Stimulated activated naive CD8-positive, alpha-beta T cell treated with anti-CD3 and anti-CD28 coated beads, Interleukin-15, Interleukin-2, amounts not matched to agents 100 ng/mL and 50 ng/mL, for 24 hours (primary cell): ENCODE measurements around the gene F13A1.

Experiments
- H3K27ac Mint-ChIP-seq: one replicate; pipeline ENCODE4 v1.8.0; 2021; ENCODE audit warnings: mild to moderate bottlenecking, mixed read lengths
- H3K27me3 Mint-ChIP-seq: one replicate; pipeline ENCODE4 v1.8.0; 2021; ENCODE audit warnings: mixed read lengths
- H3K36me3 Mint-ChIP-seq: one replicate; pipeline ENCODE4 v1.8.0; 2021; ENCODE audit warnings: low read depth, mixed read lengths
- H3K4me1 Mint-ChIP-seq: one replicate; pipeline ENCODE4 v1.8.0; 2021; ENCODE audit warnings: low read depth, mixed read lengths
- H3K4me3 Mint-ChIP-seq: one replicate; pipeline ENCODE4 v1.8.0; 2021; ENCODE audit warnings: mild to moderate bottlenecking, mixed read lengths
- H3K9me3 Mint-ChIP-seq: one replicate; pipeline ENCODE4 v1.8.0; 2021; ENCODE audit warnings: mixed read lengths

Gene F13A1

DNA sequence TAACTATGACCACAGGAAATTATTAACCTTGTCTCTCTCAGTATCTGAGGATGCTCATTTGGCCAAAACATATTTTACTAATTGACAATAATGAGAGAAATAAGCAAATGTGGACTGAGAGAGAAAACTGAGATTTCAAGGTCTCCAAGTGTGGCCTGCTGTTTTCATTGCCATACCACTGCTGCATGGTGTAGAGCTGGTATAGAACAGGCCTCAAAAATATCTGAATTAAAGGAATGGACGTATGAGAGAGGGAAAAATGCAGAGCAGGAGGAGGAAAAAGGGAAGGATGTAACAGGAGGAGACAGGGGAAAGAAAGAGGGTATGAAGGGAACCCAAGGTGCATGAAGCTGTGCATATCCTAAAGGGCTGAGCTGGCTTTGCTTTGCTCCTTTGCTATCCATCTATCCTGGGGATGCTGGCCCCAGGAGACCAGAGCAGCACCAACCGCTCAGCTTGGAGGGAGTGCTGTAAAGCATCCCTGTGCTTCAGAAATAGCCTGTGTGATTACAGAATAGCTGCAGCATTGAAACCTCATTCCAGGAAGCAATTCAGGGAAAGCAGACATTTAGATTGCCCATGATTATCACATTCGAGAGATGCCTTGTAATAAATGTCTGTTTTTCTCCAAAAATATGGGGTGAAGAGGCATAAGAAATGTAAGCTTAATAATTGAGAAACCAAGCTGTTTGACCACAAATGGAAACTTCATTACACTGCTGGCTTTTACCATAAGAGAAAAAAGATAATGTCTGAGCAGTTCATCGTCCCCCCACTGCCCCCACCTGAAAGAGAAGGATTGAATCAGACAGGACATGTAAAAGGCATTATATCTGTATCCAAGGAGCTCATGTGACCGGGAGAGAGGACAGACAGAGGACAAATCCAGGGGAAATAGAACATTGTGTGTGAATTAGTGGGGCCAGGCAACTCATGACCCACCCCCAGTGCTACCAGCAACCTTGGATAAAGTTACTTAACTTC is 80.6 kb downstream of the F13A1 start:
- Mint-ChIP-seq H3K27me3 (peaks cover 40% of the 10 kb centered on the region), H3K9me3 (no peaks in the 10 kb centered on the region), H3K4me3 (no peak overlapping the region), H3K36me3 (no peaks in the 10 kb centered on the region), H3K27ac (no peak overlapping the region), H3K4me1 (no peaks in the 10 kb centered on the region)

DNA sequence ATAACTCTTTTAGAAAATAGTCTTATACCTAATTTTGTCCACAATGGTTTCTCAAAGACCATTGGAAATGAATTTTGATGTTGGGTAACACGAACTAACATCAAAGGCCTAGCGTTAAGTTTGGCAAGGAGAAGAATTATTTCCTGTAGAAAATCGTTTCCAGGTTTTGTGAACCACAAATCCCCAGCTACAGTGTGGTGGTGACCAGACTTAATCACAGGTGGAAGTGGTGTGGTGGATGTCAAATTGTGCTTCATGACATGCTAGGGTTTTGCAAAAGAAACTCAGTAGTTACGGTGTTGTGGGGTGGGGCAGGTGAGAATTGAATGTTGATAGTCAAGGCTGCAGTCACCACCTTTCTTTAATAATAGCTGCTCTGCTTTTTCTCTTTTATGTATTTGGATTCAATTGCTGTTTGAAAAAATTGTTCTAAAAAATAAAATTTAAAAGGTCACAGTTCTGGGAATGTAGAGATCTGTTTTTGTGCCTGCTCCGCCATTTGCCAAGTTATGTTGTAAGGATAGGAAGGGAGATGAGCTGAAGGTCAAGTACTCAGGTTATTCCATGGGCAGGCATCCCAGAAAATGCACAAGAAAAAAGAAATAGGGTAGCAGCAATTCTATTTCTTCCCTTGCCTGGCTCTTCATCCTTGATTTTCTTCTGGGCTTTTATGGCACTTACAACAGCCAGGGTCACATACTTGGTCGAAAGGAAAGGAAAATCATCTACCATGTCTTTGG is 83.6 kb downstream of the F13A1 start:
- no peak overlapping the region for H3K4me3 Mint-ChIP-seq
- H3K4me1 Mint-ChIP-seq, result no peaks in the 10 kb centered on the region
- H3K36me3 Mint-ChIP-seq, result no peaks in the 10 kb centered on the region
- H3K9me3 Mint-ChIP-seq, result peaks cover 2% of the 10 kb centered on the region
- no peak overlapping the region for H3K27ac Mint-ChIP-seq
- peaks cover 45% of the 10 kb centered on the region for H3K27me3 Mint-ChIP-seq

DNA sequence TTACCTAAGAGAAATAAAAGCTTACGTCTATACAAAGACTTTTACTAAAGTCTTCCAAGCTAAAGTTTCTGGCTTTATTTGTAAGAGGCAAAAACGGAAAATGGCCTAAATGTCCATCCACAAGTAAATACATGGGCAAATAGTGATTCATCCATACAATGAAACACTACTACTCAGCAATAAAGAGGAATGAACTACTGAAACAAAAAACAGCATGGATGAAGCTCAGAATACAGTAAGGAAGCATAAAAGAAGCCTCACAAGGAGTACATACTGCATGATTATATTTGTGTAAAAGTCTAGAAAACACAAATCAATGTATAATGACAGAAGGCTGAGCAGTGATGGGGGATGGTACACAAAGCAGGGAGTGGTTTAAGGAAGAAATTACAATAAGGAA is 84.7 kb downstream of the F13A1 start:
- Mint-ChIP-seq H3K4me3 (no peak overlapping the region), H3K27me3 (peaks cover 51% of the 10 kb centered on the region), H3K4me1 (no peaks in the 10 kb centered on the region), H3K9me3 (peaks cover 6% of the 10 kb centered on the region), H3K36me3 (no peaks in the 10 kb centered on the region), H3K27ac (no peak overlapping the region)

DNA sequence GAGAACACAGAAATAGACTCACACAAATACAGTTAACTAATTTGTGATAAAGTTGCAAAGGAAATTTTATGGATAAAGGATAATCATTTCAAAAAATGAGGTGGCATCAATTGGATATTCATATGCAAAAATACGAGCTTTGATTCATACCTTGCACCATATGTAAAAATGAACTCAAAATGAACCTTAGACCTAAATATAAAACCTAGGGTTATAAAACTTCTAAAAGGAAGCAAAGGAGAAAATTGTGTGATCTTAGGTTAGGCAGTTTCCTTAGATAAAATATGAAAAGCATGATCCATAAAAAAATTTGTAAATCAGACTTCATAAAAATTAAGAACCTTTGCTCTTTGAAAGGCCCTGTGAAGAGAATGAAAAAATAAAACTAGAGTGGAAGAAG is 85.5 kb downstream of the F13A1 start:
- peaks cover 49% of the 10 kb centered on the region for H3K27me3 Mint-ChIP-seq
- no peaks in the 10 kb centered on the region for H3K36me3 Mint-ChIP-seq
- H3K27ac Mint-ChIP-seq, result no peak overlapping the region
- H3K4me3 Mint-ChIP-seq, result no peak overlapping the region
- H3K9me3 Mint-ChIP-seq, result peaks cover 6% of the 10 kb centered on the region
- H3K4me1 Mint-ChIP-seq, result no peaks in the 10 kb centered on the region

DNA sequence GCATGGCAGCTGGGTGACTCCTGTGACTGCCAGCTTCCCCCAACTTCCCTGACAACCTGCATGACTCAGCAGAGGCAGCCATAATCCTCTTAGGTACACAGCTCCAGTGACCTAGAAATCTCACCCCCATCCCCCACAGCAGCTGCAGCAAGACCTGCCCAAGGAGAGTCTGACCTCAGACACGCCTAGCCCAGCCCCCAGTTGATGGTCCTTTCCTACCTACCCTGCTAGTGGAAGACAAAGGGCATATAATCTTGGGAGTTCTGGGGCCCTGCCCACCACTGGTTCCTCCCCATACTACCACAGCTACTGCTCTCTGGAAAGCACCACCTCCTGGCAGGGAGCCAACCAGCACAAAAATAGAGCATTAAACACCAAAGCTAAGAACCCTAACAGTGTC is 90.2 kb downstream of the F13A1 start:
- Mint-ChIP-seq H3K4me3 (no peak overlapping the region), H3K27me3 (peaks cover 67% of the 10 kb centered on the region), H3K9me3 (peaks cover 6% of the 10 kb centered on the region), H3K4me1 (no peaks in the 10 kb centered on the region), H3K36me3 (no peaks in the 10 kb centered on the region), H3K27ac (no peak overlapping the region)

DNA sequence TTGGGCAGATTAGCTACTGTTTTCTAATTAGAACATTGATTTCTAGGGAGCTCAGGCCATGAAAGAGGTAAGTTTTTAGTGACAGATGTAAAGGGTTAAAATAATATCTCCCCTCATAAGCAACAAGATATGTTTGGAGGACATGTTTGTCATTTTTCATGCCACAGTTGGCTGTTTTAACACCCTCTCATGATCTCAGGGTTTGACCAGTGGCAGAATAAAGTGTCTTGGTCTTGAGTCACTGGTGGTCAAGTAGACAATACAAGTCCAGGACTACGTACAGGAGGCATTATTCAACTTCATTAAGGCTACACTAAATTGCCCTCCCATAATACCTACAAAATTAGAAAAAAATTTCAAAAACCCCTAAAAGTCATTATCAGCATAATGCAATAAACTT is 92.6 kb downstream of the F13A1 start:
- no peaks in the 10 kb centered on the region for H3K36me3 Mint-ChIP-seq
- H3K9me3 Mint-ChIP-seq, result peaks cover 6% of the 10 kb centered on the region
- no peaks in the 10 kb centered on the region for H3K4me1 Mint-ChIP-seq
- no peak overlapping the region for H3K4me3 Mint-ChIP-seq
- peaks cover 72% of the 10 kb centered on the region for H3K27me3 Mint-ChIP-seq
- H3K27ac Mint-ChIP-seq, result no peak overlapping the region

DNA sequence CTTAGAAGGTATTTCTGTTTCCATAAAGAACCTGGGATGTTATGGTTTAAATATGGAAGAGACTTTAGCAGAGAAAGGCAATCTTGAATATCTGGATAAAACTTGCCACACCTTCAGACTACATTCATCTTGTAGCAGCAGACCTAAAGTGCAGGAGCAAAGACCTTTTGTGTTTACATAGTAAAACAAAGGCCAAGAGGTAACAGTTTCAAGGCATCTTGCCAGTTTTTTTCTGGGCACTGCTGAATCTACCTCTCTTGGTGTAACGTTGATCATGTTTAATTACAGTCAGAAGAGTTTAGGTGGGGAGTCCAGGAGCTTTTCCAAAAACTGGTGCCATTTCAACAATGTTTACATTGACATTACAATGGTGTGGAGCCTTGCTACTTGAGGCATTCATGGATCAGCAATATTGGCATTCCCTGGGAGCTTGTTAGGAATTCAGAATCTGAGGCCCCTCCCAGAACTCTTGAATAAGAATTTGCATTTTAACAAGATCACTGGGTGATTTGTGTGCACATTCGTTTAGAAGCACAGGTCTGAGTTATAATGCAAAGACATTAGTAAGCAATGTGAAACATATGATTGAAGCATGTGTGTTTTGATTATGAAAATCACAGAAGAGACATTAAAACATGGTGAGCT is 94.5 kb downstream of the F13A1 start:
- Mint-ChIP-seq H3K4me1 (no peaks in the 10 kb centered on the region), H3K27me3 (peaks cover 66% of the 10 kb centered on the region), H3K36me3 (no peaks in the 10 kb centered on the region), H3K27ac (no peak overlapping the region), H3K4me3 (no peak overlapping the region), H3K9me3 (no peaks in the 10 kb centered on the region)

DNA sequence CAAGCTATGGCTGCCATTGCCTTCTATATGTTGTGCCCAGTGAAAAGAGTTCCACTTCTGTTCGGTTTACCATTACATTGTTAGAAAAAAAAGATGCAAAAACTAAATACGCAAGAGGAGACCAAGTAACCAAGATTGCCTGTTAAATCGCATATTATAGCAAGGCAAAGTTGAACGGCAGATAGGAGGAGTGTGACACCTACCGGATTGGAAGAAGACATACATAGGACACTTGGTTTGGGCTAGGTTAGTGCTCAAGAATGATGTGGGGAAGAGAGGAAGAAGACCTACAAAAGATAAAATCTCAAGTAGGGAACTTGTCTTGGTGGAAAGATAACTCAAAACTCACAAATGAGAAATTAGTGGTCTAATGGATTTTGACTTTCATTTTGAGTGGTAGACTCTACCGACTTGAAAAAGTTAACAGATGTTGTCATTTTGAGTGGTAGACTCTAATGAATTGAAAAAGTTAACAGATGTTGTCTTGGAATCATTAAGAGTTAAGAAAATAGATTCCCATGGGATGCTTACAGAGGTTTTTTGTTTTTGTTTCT is 95.5 kb downstream of the F13A1 start:
- Mint-ChIP-seq H3K27ac (no peak overlapping the region), H3K36me3 (no peaks in the 10 kb centered on the region), H3K4me1 (no peaks in the 10 kb centered on the region), H3K9me3 (no peaks in the 10 kb centered on the region), H3K27me3 (peaks cover 69% of the 10 kb centered on the region), H3K4me3 (no peak overlapping the region)

DNA sequence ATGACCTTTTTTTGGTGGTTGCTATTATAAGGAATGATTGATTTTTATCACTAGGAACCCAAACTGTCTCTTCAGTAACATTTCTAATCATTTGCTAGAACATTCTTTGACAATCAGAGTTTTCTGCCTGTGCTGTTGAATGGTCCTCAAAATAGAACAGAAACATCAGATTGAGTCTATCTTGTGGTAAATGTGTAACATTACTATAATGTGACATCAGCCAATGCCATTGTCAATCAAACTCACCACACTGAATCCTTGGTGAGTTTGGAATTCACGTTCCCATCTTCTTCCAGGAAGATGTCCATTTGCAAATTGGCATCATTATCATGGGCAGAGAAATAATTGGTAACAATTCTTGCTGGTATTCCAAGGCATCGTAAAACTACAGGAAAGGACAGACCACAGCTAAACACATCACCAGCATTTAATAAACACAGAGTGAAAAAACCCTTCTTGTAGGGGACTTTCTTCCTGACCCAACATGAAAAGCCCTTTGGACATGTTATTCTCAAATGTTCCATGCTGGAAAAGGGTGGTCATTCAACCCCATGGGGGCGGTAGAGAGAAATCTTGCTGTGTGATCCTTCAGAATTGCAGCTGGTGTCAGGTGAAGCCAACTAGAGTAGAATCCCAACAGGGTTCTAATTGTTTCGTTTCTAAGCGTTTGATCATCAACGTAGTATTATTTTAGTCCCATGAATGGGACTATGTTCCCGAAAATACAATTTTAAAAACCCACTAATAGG is 98.5 kb downstream of the F13A1 start:
- Mint-ChIP-seq H3K4me1 (no peaks in the 10 kb centered on the region), H3K4me3 (no peak overlapping the region), H3K9me3 (no peaks in the 10 kb centered on the region), H3K36me3 (no peaks in the 10 kb centered on the region), H3K27me3 (peaks cover 52% of the 10 kb centered on the region), H3K27ac (no peak overlapping the region)

DNA sequence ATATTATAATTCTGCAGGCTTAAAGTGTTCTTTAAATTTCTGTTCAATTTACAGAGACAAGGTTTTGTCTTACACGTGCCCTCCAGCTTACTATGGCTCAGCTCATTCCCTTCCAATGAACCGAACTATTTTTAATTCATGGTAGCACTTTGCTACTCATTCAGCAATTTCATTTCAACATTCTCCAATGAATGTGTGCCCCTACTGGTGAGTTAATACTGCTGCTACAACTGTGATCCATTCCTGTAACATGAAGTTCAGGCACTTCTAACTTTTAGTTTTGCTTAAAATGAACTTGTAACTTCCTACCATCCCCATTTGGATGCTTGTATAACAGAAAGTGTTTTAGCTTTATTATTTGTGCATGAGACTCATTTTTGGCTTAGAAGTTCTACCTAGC is 99.7 kb downstream of the F13A1 start:
- no peak overlapping the region for H3K27ac Mint-ChIP-seq
- peaks cover 41% of the 10 kb centered on the region for H3K27me3 Mint-ChIP-seq
- no peaks in the 10 kb centered on the region for H3K36me3 Mint-ChIP-seq
- no peaks in the 10 kb centered on the region for H3K4me1 Mint-ChIP-seq
- H3K9me3 Mint-ChIP-seq, result no peaks in the 10 kb centered on the region
- H3K4me3 Mint-ChIP-seq, result no peak overlapping the region

DNA sequence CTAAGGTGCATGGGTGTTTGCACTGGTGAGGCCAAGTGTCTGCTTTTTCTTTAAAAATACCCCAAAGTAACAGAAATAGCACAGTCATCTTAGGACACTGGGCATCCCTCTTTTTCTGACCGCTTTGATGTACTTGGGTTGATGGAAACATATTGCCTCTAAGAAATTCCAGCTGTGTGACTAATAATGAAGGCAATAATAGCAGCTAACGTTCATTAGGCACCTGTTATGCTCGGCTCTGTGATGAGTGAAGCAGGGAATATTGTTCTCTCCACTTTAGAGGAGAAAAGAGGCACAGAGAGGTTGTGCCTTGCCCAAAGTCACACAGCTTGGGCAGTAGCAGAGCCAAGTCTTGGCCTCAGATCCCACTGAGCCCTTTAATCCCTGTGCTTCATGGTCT is 100.7 kb downstream of the F13A1 start:
- Mint-ChIP-seq H3K36me3 (no peaks in the 10 kb centered on the region), H3K4me3 (no peak overlapping the region), H3K27ac (no peak overlapping the region), H3K9me3 (no peaks in the 10 kb centered on the region), H3K4me1 (no peaks in the 10 kb centered on the region), H3K27me3 (peaks cover 32% of the 10 kb centered on the region)

DNA sequence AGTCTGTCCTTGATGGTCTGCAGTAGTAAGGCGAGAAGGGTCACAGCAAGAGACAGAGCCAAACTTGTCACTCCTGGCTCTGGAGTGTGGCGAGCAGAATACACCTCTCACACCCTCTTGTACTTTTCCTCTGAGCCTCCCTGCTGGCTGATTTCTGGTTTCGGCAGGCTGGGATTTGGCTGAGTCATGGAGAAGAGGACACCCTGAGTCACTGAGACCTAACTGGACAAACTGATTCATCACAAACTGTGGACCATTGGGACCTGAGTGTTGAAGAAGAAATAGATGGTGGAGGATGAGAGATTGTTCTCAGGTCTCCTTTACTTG is 101.7 kb downstream of the F13A1 start:
- no peaks in the 10 kb centered on the region for H3K36me3 Mint-ChIP-seq
- H3K4me3 Mint-ChIP-seq, result no peak overlapping the region
- H3K4me1 Mint-ChIP-seq, result no peaks in the 10 kb centered on the region

DNA sequence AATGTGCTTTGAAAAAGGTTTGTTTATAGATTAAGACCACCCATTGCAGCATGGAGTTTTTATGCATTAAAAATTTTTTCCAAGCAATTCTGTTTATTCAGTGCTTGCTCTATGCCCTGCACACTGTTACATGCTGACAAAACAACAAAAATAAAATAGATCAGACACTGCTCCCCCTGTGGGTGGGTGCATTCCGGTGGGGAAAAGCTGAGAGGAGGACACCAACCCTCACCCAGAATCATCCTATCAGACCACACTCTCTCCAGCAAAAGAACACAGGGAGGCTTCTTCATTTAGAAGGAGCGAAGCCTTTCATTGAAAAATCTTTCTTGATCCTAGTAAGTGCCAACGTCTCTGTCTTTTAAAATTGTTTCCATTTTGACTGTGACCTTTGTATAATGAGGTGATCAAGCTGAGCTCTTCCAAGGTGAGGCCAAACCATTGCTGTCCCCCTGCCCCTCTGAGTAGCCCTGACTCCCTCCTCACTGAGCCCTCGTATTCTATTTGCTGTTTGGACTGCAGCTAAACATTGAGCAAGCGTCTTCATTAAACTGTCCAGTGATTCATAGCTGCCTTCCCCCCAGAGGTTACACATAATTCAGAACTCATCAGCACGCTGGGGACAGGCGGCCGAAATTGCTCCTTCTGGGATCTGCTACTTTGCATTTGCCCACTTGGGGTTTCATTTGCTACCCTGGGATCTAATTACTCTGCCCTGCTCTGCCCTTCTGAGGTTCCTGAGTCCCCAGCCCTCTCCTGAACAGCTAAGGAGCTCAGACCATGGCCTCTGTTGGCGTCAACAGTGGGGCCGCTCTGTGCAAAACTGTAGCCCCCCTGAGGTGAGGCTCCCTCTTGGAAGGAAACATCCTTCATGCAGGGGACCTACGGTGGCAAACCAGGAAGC is 102.4 kb downstream of the F13A1 start:
- no peak overlapping the region for H3K27ac Mint-ChIP-seq
- H3K9me3 Mint-ChIP-seq, result no peaks in the 10 kb centered on the region
- H3K27me3 Mint-ChIP-seq, result peaks cover 21% of the 10 kb centered on the region
- no peak overlapping the region for H3K4me3 Mint-ChIP-seq
- H3K36me3 Mint-ChIP-seq, result no peaks in the 10 kb centered on the region
- no peaks in the 10 kb centered on the region for H3K4me1 Mint-ChIP-seq

More for the DNA sequence above, 101.7 kb downstream of the F13A1 start:
- Mint-ChIP-seq H3K9me3 (no peaks in the 10 kb centered on the region), H3K27ac (no peak overlapping the region), H3K27me3 (peaks cover 27% of the 10 kb centered on the region)

DNA sequence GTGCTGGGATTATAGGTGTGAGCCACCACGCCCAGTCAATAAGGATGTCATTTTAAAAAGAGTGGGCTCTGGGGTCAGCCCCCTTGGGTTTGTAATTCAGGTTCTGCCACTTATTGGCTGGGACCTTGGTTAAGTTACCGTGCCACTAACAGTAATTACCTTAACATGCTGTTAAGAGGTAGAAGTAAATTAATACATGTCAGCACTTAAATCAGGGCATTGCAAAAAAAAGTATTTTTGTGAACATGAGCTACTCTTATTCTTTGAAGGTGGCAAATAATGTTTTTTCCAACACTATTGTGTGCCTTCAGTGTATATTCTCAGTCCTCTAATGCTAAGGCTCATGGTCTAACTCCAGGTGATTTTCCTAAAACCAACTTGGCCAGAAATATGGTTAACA is 109.5 kb downstream of the F13A1 start:
- H3K9me3 Mint-ChIP-seq, result peaks cover 9% of the 10 kb centered on the region
- no peaks in the 10 kb centered on the region for H3K27me3 Mint-ChIP-seq
- H3K4me3 Mint-ChIP-seq, result no peak overlapping the region
- H3K36me3 Mint-ChIP-seq, result no peaks in the 10 kb centered on the region
- no peak overlapping the region for H3K27ac Mint-ChIP-seq
- H3K4me1 Mint-ChIP-seq, result no peaks in the 10 kb centered on the region
